Neuronal stem cell (in vitro differentiated cells): Measurements from ENCODE around the gene SASS6.

Experiments used
- DNase-seq: peaks from one replicate; pipeline ENCODE4 v3.0.0-alpha.2; 2013; ENCODE audit warnings: low spot score
- H2AFZ ChIP-seq: one replicate; pipeline ENCODE4 v1.6.1; 2013; ENCODE audit warnings: mild to moderate bottlenecking, low read length, inconsistent platforms
- H2AK5ac ChIP-seq: 2 replicates; pipeline ENCODE4 v1.6.1; 2013; ENCODE audit warnings: low read depth, mild to moderate bottlenecking, inconsistent platforms, low read length, moderate library complexity, mixed read lengths
- H2BK120ac ChIP-seq: 2 replicates; pipeline ENCODE4 v1.6.1; 2013; ENCODE audit warnings: low read depth, mild to moderate bottlenecking, inconsistent platforms, low read length, moderate library complexity, mixed read lengths
- H2BK12ac ChIP-seq: one replicate; pipeline ENCODE4 v1.6.1; 2013; ENCODE audit warnings: low read length, inconsistent platforms
- H2BK15ac ChIP-seq: 2 replicates; pipeline ENCODE4 v1.6.1; 2013; ENCODE audit warnings: mild to moderate bottlenecking, low read length, inconsistent platforms, mixed read lengths
- H2BK5ac ChIP-seq: one replicate; pipeline ENCODE4 v1.6.1; 2013; ENCODE audit warnings: inconsistent platforms, mild to moderate bottlenecking, low read length, moderate library complexity
- H3K14ac ChIP-seq: one replicate; pipeline ENCODE4 v1.6.1; 2013; ENCODE audit warnings: low read length, inconsistent platforms
- H3K18ac ChIP-seq: 2 replicates; pipeline ENCODE4 v1.6.1; 2013; ENCODE audit warnings: low read length, inconsistent platforms
- H3K23ac ChIP-seq: 2 replicates; pipeline ENCODE4 v1.6.1; 2013; ENCODE audit warnings: low read depth, mild to moderate bottlenecking, mixed read lengths, low read length, inconsistent platforms; ENCODE audit not compliant: poor library complexity
- H3K27ac ChIP-seq: replicated peaks from 3 replicates; pipeline ENCODE4 v1.5.1; 2013; ENCODE audit warnings: low read length, inconsistent platforms
- H3K27me3 ChIP-seq, 3 experiments: 2 replicates each; pipeline ENCODE4 v1.6.1; 2013; ENCODE audit warnings: low read length in 3 of 3, mild to moderate bottlenecking in 2 of 3, inconsistent platforms in 1 of 3, low read depth in 1 of 3, mixed read lengths in 1 of 3, moderate library complexity in 1 of 3; ENCODE audit not compliant: control insufficient read depth in 3 of 3, insufficient read depth in 3 of 3
- H3K36me3 ChIP-seq, 2 donors: replicated peaks in 1 of 2; 2 replicates each; pipeline ENCODE4 v1.6.1; 2013; ENCODE audit warnings: low read length in 2 of 2; ENCODE audit not compliant: control insufficient read depth in 2 of 2, insufficient read depth in 2 of 2
- H3K4ac ChIP-seq: 2 replicates; pipeline ENCODE4 v1.6.1; 2013; ENCODE audit warnings: inconsistent platforms, mild to moderate bottlenecking, low read length, moderate library complexity
- H3K4me1 ChIP-seq, 2 donors: 1 replicate in 1 of 2; 2 replicates in 1 of 2; pipeline ENCODE4 v1.6.1; 2013; ENCODE audit warnings: low read length in 2 of 2, low read depth in 1 of 2; ENCODE audit not compliant: control insufficient read depth in 2 of 2, insufficient read depth in 1 of 2
- H3K4me2 ChIP-seq: one replicate; pipeline ENCODE4 v1.6.1; 2013; ENCODE audit warnings: mild to moderate bottlenecking, low read length, inconsistent platforms; ENCODE audit not compliant: insufficient read depth, poor library complexity, severe bottlenecking
- H3K4me3 ChIP-seq, 2 donors: 2 replicates each; pipeline ENCODE4 v1.5.1; 2013; ENCODE audit warnings: low read length in 2 of 2, mild to moderate bottlenecking in 2 of 2, inconsistent platforms in 1 of 2, moderate library complexity in 1 of 2
- H3K79me1 ChIP-seq: one replicate; pipeline ENCODE4 v1.6.1; 2013; ENCODE audit warnings: low read depth, mild to moderate bottlenecking, inconsistent platforms, low read length, moderate library complexity
- H3K9ac ChIP-seq: one replicate; pipeline ENCODE4 v1.6.1; 2013; ENCODE audit warnings: mild to moderate bottlenecking, low read depth, low read length, inconsistent platforms; ENCODE audit not compliant: poor library complexity
- H3K9me3 ChIP-seq, 2 donors: replicated peaks in 1 of 2; 2 replicates each; pipeline versions ENCODE3 to v1.6.1; 2013; ENCODE audit warnings: low read length in 2 of 2, mild to moderate bottlenecking in 2 of 2, inconsistent platforms in 1 of 2, low read depth in 1 of 2, mixed read lengths in 1 of 2, moderate library complexity in 1 of 2; ENCODE audit not compliant: control insufficient read depth in 2 of 2, insufficient read depth in 1 of 2
- H4K8ac ChIP-seq: one replicate; pipeline ENCODE4 v1.6.1; 2013; ENCODE audit warnings: low read depth, mild to moderate bottlenecking, inconsistent platforms, low read length, moderate library complexity
- H4K91ac ChIP-seq: one replicate; pipeline ENCODE4 v1.6.1; 2013; ENCODE audit warnings: low read length, low read depth, mild to moderate bottlenecking, inconsistent platforms; ENCODE audit not compliant: poor library complexity
- WGBS, 2 donors: extraction: QIAGEN DNeasy Blood & Tissue Kit; methylation state at CpG; one replicate each; pipeline ENCODE4 v1.1.7; 2013; ENCODE audit warnings: missing lambda C conversion rate in 2 of 2, mixed read lengths in 1 of 2; ENCODE audit not compliant: insufficient read length in 2 of 2, insufficient replicate concordance in 1 of 2; ENCODE audit errors: extremely low coverage in 2 of 2; 5-methylcytosine and 5-hydroxymethylcytosine counted together

The SASS6 gene

DNA sequence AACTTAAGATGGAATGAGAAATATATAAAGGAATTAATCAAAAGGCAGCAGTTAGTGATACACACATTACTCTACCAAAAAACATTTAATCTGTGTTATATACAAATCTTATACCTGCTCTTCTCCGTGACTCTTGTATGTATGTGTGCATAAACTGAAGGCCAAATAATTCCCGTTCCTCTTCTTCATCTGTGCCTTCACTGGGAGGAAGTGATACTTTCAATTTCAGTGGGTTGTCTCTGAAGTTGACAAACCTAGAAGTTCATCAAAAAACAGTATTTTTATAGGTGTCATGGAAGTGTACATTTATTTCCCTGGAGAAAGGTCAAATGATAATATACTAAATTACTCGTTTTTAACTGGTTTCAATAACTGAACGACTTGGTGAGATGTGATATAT lies 19.5 kb upstream of the SASS6 start:
- H3K14ac ChIP-seq, result no peak overlapping the region
- H3K27me3 ChIP-seq, result no peaks in the 10 kb centered on the region
- no peak overlapping the region for H3K9ac ChIP-seq
- no peak overlapping the region for H4K91ac ChIP-seq
- no peak overlapping the region for H3K4ac ChIP-seq
- H2BK120ac ChIP-seq, result no peak overlapping the region
- H2BK5ac ChIP-seq, result no peak overlapping the region
- no CpG with 5 or more reads among the region's 4 CpGs for WGBS, 2 donors
- no peak overlapping the region for H3K4me2 ChIP-seq
- H2BK12ac ChIP-seq, result no peak overlapping the region
- H3K27ac ChIP-seq, result no peak overlapping the region
- H2BK15ac ChIP-seq, result no peak overlapping the region
- no peak overlapping the region for H3K4me3 ChIP-seq
- no peaks in the 10 kb centered on the region for H3K4me1 ChIP-seq
- no peak for DNase-seq
- H2AFZ ChIP-seq, result no peak overlapping the region
- H2AK5ac ChIP-seq, result no peak overlapping the region
- H3K36me3 ChIP-seq, result peaks cover 0 to 35% of the 10 kb centered on the region in 2 donors
- H4K8ac ChIP-seq, result no peak overlapping the region
- no peaks in the 10 kb centered on the region for H3K9me3 ChIP-seq
- no peak overlapping the region for H3K23ac ChIP-seq
- no peak overlapping the region for H3K18ac ChIP-seq
- H3K79me1 ChIP-seq, result no peaks in the 10 kb centered on the region

GRCh38 chr1:100151679-100152078 lies 18.9 kb upstream of the SASS6 start:
- Histone ChIP-seq H2AFZ (no peak overlapping the region), H3K9me3 (no peaks in the 10 kb centered on the region), H3K4me3 (no peak overlapping the region), H3K4me2 (no peak overlapping the region), H4K91ac (no peak overlapping the region), H3K9ac (no peak overlapping the region), H3K36me3 (peaks cover 0 to 41% of the 10 kb centered on the region in 2 donors), H3K14ac (no peak overlapping the region), H3K18ac (no peak overlapping the region), H3K27me3 (no peaks in the 10 kb centered on the region), H2AK5ac (no peak overlapping the region), H2BK15ac (no peak overlapping the region), H3K23ac (no peak overlapping the region), H4K8ac (no peak overlapping the region), H2BK12ac (no peak overlapping the region), H3K79me1 (no peaks in the 10 kb centered on the region), H2BK5ac (no peak overlapping the region), H2BK120ac (no peak overlapping the region), H3K27ac (no peak overlapping the region), H3K4ac (no peak overlapping the region), H3K4me1 (no peaks in the 10 kb centered on the region)
- DNase-seq, result no peak
- WGBS, 2 donors, result no CpG with 5 or more reads among the region's 2 CpGs

DNA sequence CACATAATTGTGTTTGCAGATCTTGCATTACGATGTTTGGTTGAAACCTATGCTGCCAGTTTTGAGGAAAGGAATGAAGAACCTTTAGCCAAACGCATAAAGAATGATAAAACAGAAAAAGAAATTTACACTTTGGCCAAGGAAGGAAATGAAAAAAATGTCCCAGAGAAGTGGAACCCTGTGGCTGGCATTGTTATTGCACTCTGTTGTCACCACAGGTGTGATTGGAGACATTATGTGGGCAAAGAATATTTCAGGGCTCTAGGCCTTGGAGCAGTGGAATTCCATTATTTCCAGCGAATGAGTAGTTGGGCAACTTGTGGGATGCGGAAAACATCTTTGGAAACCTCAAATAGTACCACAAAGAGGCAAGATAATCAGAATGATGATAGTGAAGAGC lies 15.1 kb upstream of the SASS6 start:
- Histone ChIP-seq H2BK120ac (no peak overlapping the region), H3K4me2 (no peak overlapping the region), H2BK5ac (no peak overlapping the region), H2AK5ac (no peak overlapping the region), H3K4me3 (no peak overlapping the region), H3K36me3 (peaks cover 11 to 79% of the 10 kb centered on the region in 2 donors), H3K18ac (no peak overlapping the region), H2AFZ (no peak overlapping the region), H3K23ac (no peak overlapping the region), H3K27me3 (no peaks in the 10 kb centered on the region), H3K9me3 (no peaks in the 10 kb centered on the region), H2BK12ac (no peak overlapping the region), H2BK15ac (no peak overlapping the region), H3K14ac (no peak overlapping the region), H3K27ac (no peak overlapping the region), H4K8ac (no peak overlapping the region), H3K79me1 (no peaks in the 10 kb centered on the region), H3K9ac (no peak overlapping the region), H4K91ac (no peak overlapping the region), H3K4me1 (no peaks in the 10 kb centered on the region), H3K4ac (no peak overlapping the region)
- WGBS, 2 donors, result no CpG with 5 or more reads among the region's 4 CpGs
- no peak for DNase-seq

DNA sequence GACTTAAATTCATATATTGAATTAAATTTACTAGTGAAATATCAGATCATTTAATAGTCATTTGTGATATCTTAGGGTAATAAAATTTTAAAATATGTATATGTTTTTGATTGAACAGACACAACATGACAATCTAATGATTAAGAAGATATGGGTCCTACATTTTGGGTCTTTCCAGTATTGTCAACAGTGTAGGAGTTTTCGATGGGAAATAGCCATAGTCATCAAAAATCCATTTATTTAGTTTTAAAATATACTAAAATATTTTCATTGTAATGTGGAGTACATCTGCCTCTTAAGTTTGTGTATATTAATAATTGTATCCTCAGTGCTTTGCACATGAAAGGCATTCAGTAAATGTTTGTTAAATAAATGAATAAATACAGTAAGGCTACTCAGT lies 14.2 kb upstream of the SASS6 start:
- no peak overlapping the region for H3K9ac ChIP-seq
- H2BK120ac ChIP-seq, result no peak overlapping the region
- no peak overlapping the region for H2AK5ac ChIP-seq
- H2BK15ac ChIP-seq, result no peak overlapping the region
- no peak overlapping the region for H3K4ac ChIP-seq
- H2AFZ ChIP-seq, result no peak overlapping the region
- H3K4me1 ChIP-seq, result no peaks in the 10 kb centered on the region
- H3K4me3 ChIP-seq, result no peak overlapping the region
- DNase-seq, result no peak
- H4K8ac ChIP-seq, result no peak overlapping the region
- H3K79me1 ChIP-seq, result no peaks in the 10 kb centered on the region
- H3K36me3 ChIP-seq, result peaks cover 14 to 89% of the 10 kb centered on the region in 2 donors
- no peak overlapping the region for H3K14ac ChIP-seq
- no peak overlapping the region for H2BK12ac ChIP-seq
- H3K4me2 ChIP-seq, result no peak overlapping the region
- H2BK5ac ChIP-seq, result no peak overlapping the region
- WGBS, 2 donors, result no CpG with 5 or more reads among the region's 1 CpG
- no peak overlapping the region for H3K18ac ChIP-seq
- no peaks in the 10 kb centered on the region for H3K9me3 ChIP-seq
- H3K23ac ChIP-seq, result no peak overlapping the region
- H3K27me3 ChIP-seq, result no peaks in the 10 kb centered on the region
- H3K27ac ChIP-seq, result no peak overlapping the region
- no peak overlapping the region for H4K91ac ChIP-seq
